GM23248 (cell line): ENCODE data around the gene ADIPOR2. TPM values are rescaled to one million over a fixed set of nuclear protein-coding genes. Genes with fewer than 3 reads are reported as not detected.

Experiments
- DNase-seq: peaks from one replicate; pipeline ENCODE4 v3.0.0-alpha.2; 2015
- H2AFZ ChIP-seq: fragments of 200-600 bp; sonication (generic); 2 replicates; pipeline ENCODE4 v1.6.1; 2016; ENCODE audit warnings: antibody characterized with exemption
- H3F3A ChIP-seq: fragments of 200-600 bp; sonication (generic); 2 replicates; pipeline ENCODE4 v1.6.1; 2016; ENCODE audit warnings: mild to moderate bottlenecking, antibody characterized with exemption, mixed run types; ENCODE audit not compliant: insufficient read depth
- H3K27ac ChIP-seq: fragments of 200-600 bp; sonication (generic); 2 replicates; pipeline ENCODE4 v1.5.1; 2016; ENCODE audit warnings: mild to moderate bottlenecking
- H3K27me3 ChIP-seq: fragments of 200-600 bp; sonication (generic); replicated peaks from 2 replicates; pipeline ENCODE4 v1.6.1; 2016; ENCODE audit warnings: mild to moderate bottlenecking; ENCODE audit not compliant: insufficient read depth
- H3K36me3 ChIP-seq: fragments of 200-600 bp; sonication (generic); 2 replicates; pipeline ENCODE4 v1.6.1; 2016; ENCODE audit warnings: low read depth, mild to moderate bottlenecking
- H3K4me1 ChIP-seq: fragments of 200-600 bp; sonication (generic); 2 replicates; pipeline ENCODE4 v1.6.1; 2016; ENCODE audit warnings: mild to moderate bottlenecking; ENCODE audit not compliant: insufficient read depth
- H3K4me2 ChIP-seq: fragments of 200-600 bp; sonication (generic); one replicate; pipeline ENCODE4 v1.6.1; 2016; ENCODE audit warnings: mild to moderate bottlenecking; ENCODE audit not compliant: unreplicated experiment
- H3K4me3 ChIP-seq: fragments of 200-600 bp; sonication (generic); 2 replicates; pipeline ENCODE4 v1.5.1; 2016; ENCODE audit warnings: mild to moderate bottlenecking
- H3K79me2 ChIP-seq: fragments of 200-600 bp; sonication (generic); 2 replicates; pipeline ENCODE4 v1.6.1; 2016; ENCODE audit warnings: mild to moderate bottlenecking; ENCODE audit not compliant: insufficient read depth
- H3K9ac ChIP-seq: fragments of 200-600 bp; sonication (generic); 2 replicates; pipeline ENCODE4 v1.6.1; 2016; ENCODE audit warnings: mild to moderate bottlenecking
- H3K9me2 ChIP-seq: fragments of 200-600 bp; sonication (generic); 2 replicates; pipeline ENCODE4 v1.6.1; 2016; ENCODE audit warnings: mixed run types, mild to moderate bottlenecking, moderate library complexity; ENCODE audit not compliant: insufficient read depth
- H3K9me3 ChIP-seq: fragments of 200-600 bp; sonication (generic); one replicate; pipeline ENCODE4 v1.6.1; 2017; ENCODE audit warnings: low read depth
- H4K20me1 ChIP-seq: fragments of 200-600 bp; sonication (generic); 2 replicates; pipeline ENCODE4 v1.6.0; 2016; ENCODE audit not compliant: insufficient read depth
- EZH2 ChIP-seq: fragments of 200-600 bp; sonication (generic); IDR thresholded peaks from 2 replicates; pipeline ENCODE4 v1.6.1; 2018; ENCODE audit warnings: antibody characterized with exemption, mild to moderate bottlenecking; ENCODE audit not compliant: insufficient read depth, poor library complexity, severe bottlenecking
- EZH2phosphoT487 ChIP-seq: fragments of 200-600 bp; sonication (generic); IDR thresholded peaks from 2 replicates; pipeline ENCODE4 v1.6.1; 2018; ENCODE audit warnings: antibody characterized with exemption, moderate library complexity, mild to moderate bottlenecking, low read depth; ENCODE audit not compliant: insufficient read depth
- WGBS, 2 experiments: methylation state at CpG; one replicate each; pipeline ENCODE4 v1.1.6; 2015 to 2017; ENCODE audit warnings: low lambda C conversion rate in 2 of 2, low coverage in 1 of 2; ENCODE audit errors: missing lambda C conversion rate in 2 of 2; 5-methylcytosine and 5-hydroxymethylcytosine counted together
- in situ Hi-C: fragments of 300-500 bp; cut with MboI; formaldehyde crosslinking; loops from 2 replicates; pipeline ENCODE4 v1.15.0; 2020
- polyA plus RNA-seq: library from polyadenylated mRNA; unstranded; fragments of >200 nt; fragmentation: Nextera tagmentation; extraction: Ambion mirVana; gene quantifications from 2 replicates; pipeline ENCODE4 v1.2.1, GENCODE V29; 2016
- total RNA-seq: library from RNA; depleted of rRNA; stranded (reverse); fragments of >200 nt; shearing (Covaris generic); gene quantifications from 2 replicates; pipeline ENCODE4 v1.2.3, GENCODE V29; 2014

Gene ADIPOR2
- total and polyA plus RNA-seq, 2 experiments from 2014 or later: 4.2 to 18.8 TPM

DNA sequence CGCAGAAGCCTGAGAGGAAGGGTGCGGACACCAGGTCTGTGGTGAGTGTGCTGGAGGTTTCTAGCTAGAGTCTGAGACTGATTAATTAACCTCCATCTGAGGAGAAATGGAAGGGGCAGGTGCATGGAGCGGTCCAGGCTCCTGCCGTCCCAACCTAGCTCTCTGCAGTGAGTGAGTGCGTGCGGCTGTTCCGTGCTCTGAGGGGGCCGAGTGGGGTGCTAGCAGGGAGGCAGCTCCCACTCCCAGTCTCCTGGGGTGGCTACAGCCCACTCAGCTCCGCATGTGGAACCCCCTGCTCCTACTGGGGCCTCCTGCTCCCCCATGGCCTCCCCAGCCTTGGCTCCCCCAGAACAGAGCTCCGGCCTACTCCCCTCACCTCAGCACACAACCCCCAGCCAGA lies 132.4 kb downstream of the ADIPOR2 start:
- no peak overlapping the region for H2AFZ ChIP-seq
- no peak overlapping the region for H3K4me3 ChIP-seq
- H3K9me2 ChIP-seq: no peaks in the 10 kb centered on the region
- DNase-seq: no peak
- H3K4me2 ChIP-seq: no peak overlapping the region
- no peaks in the 10 kb centered on the region for H4K20me1 ChIP-seq
- TF ChIP-seq EZH2 (no peak), EZH2phosphoT487 (no peak)
- H3K4me1 ChIP-seq: no peaks in the 10 kb centered on the region
- in situ Hi-C loops: loop anchor here (25.0 kb wide), 1 partner anchor 764 kb away; no protein-coding TSS in a partner anchor
- H3K9ac ChIP-seq: no peak overlapping the region
- H3K27me3 ChIP-seq: peaks cover 61% of the 10 kb centered on the region
- H3F3A ChIP-seq: no peaks in the 10 kb centered on the region
- H3K27ac ChIP-seq: no peak overlapping the region
- no peaks in the 10 kb centered on the region for H3K36me3 ChIP-seq
- 72 to 81% methylated on average over 10 of the region's 10 CpGs for WGBS, 2 experiments
- no peaks in the 10 kb centered on the region for H3K9me3 ChIP-seq
- H3K79me2 ChIP-seq: no peaks in the 10 kb centered on the region

DNA sequence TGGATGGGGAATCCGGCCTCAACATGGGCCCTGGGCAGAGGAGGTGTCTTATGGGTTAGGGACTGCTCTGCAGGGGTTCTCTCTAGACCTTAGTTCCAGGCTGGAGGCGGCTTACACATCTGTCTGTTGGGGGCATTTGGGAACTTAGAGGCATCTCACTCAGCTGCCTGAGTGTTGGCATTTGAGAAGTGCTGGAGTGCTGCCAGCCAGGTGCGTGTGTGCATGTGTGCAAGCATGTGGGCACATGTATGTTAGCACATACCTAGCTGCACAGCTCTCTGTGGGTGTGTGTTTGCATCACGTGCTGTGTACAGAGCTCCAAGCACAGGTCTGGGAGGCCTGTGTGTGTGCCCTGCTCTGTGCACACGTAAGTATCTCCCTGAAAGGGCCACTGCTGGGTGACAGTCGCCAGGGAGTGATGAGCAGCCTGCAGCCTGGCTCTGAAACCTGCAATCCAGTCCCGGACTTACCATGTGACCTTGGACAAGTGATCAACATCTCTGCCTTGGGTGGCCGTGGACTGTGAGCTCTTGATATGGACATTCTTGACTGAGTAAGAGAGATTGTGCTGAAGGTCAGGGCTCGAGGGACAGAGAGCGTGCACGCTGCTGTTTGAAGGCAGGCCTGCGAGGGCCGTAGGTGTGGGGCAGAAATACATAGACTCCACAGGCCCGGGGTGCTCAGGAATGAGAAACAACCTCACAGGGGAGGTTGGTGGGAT lies 134.7 kb downstream of the ADIPOR2 start:
- Histone ChIP-seq H3K36me3 (no peaks in the 10 kb centered on the region), H3K79me2 (no peaks in the 10 kb centered on the region), H3K4me1 (no peaks in the 10 kb centered on the region), H2AFZ (no peak overlapping the region), H3K4me3 (no peak overlapping the region), H3K27ac (no peak overlapping the region), H4K20me1 (no peaks in the 10 kb centered on the region), H3K27me3 (peaks cover 52% of the 10 kb centered on the region), H3K9ac (no peak overlapping the region), H3K9me2 (no peaks in the 10 kb centered on the region), H3K4me2 (no peak overlapping the region), H3F3A (no peaks in the 10 kb centered on the region), H3K9me3 (no peaks in the 10 kb centered on the region)
- in situ Hi-C loops: no loop called here
- TF ChIP-seq EZH2phosphoT487: no peak
- TF ChIP-seq EZH2: no peak
- no peak for DNase-seq
- WGBS, 2 experiments: 52 to 60% methylated on average over 14 of the region's 14 CpGs

DNA sequence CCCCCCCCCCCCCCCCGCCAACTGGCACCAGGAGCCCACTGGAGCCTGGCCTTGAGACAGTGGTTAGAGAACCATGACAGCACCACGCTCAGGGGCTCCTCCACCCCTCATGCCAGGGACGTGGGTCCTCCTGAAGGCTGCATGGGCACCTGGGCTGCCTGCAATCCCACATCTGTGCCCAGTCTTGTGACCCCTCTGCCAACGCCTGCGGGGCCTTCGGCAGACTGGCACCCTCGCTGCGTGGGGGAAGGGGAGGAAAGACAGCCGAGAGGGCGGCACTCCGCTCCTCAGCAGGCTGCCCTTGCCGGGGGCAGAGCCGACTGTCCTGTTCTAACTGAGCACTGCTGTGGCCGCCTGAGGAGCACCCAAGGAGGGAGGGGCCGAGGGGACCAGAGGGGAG lies 135.5 kb downstream of the ADIPOR2 start:
- TF ChIP-seq EZH2 (no peak), EZH2phosphoT487 (no peak)
- H3F3A ChIP-seq: no peaks in the 10 kb centered on the region
- H3K79me2 ChIP-seq: no peaks in the 10 kb centered on the region
- H2AFZ ChIP-seq: no peak overlapping the region
- no peak overlapping the region for H3K27ac ChIP-seq
- H3K4me1 ChIP-seq: no peaks in the 10 kb centered on the region
- H3K27me3 ChIP-seq: peaks cover 43% of the 10 kb centered on the region
- H3K36me3 ChIP-seq: no peaks in the 10 kb centered on the region
- H3K9ac ChIP-seq: no peak overlapping the region
- no peak overlapping the region for H3K4me2 ChIP-seq
- no peaks in the 10 kb centered on the region for H4K20me1 ChIP-seq
- DNase-seq: no peak
- H3K9me3 ChIP-seq: no peaks in the 10 kb centered on the region
- in situ Hi-C loops: no loop called here
- no peaks in the 10 kb centered on the region for H3K9me2 ChIP-seq
- H3K4me3 ChIP-seq: no peak overlapping the region
- WGBS, 2 experiments: 47 to 49% methylated on average over 10 to 15 of the region's 15 CpGs

DNA sequence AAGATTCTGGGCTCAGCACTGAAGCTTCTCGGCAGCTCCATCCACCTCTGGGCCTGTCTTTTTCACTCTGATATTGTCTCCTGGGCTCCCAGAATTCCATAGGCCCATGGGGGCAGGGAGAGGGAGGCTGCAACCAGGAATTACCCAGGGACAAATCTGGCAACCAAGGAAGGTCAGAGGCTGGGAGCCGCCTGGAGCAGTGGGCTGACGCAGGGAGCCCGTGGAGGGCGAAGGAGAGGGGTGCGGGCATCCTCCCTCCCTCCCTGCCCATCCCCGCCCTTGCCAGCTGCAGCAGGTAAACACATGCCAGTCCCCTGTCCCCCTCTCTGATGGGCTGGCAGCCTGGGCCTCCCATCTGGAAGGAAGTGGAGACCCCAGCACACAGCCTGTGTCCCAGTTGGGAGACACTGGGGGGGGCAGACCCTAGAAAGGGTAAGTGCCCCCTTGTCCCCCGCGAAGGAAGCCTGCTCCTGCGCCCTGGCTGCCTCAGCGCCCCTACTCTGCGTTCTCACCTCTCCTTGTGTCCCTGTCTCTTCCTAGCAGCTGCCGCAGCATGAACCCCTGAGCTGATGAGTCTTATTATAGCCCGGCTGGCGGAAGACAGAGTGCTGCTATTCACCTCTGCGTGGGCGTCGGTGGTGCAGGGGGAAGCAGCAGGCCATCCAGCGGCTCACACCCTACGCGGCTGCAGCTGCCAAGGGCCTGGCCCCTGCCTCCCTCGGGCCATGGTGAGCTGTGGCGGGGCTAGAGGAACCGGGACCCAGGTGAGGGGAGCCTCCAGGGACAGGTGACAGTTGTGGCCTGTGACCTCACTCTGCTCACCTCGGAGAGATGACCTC lies 136.2 kb downstream of the ADIPOR2 start:
- DNase-seq: no peak
- H3K27me3 ChIP-seq: peaks cover 41% of the 10 kb centered on the region
- no peak overlapping the region for H3K27ac ChIP-seq
- WGBS, 2 experiments: 58 to 67% methylated on average over 23 to 25 of the region's 25 CpGs
- no peaks in the 10 kb centered on the region for H3K4me1 ChIP-seq
- no peak overlapping the region for H3K4me3 ChIP-seq
- H4K20me1 ChIP-seq: no peaks in the 10 kb centered on the region
- no peak overlapping the region for H3K4me2 ChIP-seq
- no peak overlapping the region for H3K9ac ChIP-seq
- in situ Hi-C loops: no loop called here
- H3K9me3 ChIP-seq: no peaks in the 10 kb centered on the region
- H3K9me2 ChIP-seq: no peaks in the 10 kb centered on the region
- H3K79me2 ChIP-seq: no peaks in the 10 kb centered on the region
- H2AFZ ChIP-seq: no peak overlapping the region
- H3K36me3 ChIP-seq: no peaks in the 10 kb centered on the region
- TF ChIP-seq EZH2phosphoT487 (no peak), EZH2 (no peak)
- no peaks in the 10 kb centered on the region for H3F3A ChIP-seq
